Fibroblast of the aortic adventitia (primary cell): ENCODE measurements around the gene DENND4A. TPM values are rescaled to one million over a fixed set of nuclear protein-coding genes. Genes with fewer than 3 reads are reported as not detected.

Experiments used
- DNase-seq: peaks from one replicate; pipeline ENCODE4 v3.0.0-alpha.2; 2010; ENCODE audit warnings: low read depth
- H3K4me3 ChIP-seq: 2 replicates; pipeline ENCODE4 v1.5.1; 2011; ENCODE audit warnings: low read depth, mild to moderate bottlenecking, control low read depth, low read length, moderate library complexity
- total RNA-seq: library from RNA; depleted of rRNA; stranded (reverse); fragments of >200 nt; gene quantifications from 2 replicates; pipeline ENCODE4 v1.2.3, GENCODE V29; 2012; ENCODE audit warnings: low replicate concordance
- TF ChIP-seq, protein P1 (sequence below): IDR thresholded peaks from 2 replicates; pipeline ENCODE4 v1.5.1; 2011; ENCODE audit warnings: mild to moderate bottlenecking, low read length, control low read depth, inconsistent platforms; ENCODE audit not compliant: insufficient read depth

The DENND4A gene
- total RNA-seq, 1 donor, result 30.3 TPM

DNA sequence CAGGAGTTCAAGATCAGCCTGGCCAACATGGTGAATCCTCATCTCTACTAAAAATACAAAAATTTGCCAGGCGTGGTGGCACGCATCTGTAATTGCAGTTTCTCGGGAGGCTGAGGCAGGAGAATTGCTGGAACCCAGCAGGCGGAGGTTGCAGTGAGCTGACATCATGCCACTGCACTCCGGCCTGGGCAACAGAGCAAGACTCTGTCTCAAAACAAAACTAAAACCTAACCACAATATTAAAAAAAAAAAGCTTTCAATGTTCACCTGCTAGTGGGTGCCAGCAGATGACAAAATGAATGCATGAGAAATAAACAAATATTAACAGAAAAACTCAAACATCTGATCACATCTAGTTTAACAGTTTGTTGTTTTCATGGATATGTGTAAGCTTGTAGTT is 161.3 kb downstream of the DENND4A start:
- no peak for DNase-seq
- no peak overlapping the region for H3K4me3 ChIP-seq
- TF ChIP-seq, protein P1, sequence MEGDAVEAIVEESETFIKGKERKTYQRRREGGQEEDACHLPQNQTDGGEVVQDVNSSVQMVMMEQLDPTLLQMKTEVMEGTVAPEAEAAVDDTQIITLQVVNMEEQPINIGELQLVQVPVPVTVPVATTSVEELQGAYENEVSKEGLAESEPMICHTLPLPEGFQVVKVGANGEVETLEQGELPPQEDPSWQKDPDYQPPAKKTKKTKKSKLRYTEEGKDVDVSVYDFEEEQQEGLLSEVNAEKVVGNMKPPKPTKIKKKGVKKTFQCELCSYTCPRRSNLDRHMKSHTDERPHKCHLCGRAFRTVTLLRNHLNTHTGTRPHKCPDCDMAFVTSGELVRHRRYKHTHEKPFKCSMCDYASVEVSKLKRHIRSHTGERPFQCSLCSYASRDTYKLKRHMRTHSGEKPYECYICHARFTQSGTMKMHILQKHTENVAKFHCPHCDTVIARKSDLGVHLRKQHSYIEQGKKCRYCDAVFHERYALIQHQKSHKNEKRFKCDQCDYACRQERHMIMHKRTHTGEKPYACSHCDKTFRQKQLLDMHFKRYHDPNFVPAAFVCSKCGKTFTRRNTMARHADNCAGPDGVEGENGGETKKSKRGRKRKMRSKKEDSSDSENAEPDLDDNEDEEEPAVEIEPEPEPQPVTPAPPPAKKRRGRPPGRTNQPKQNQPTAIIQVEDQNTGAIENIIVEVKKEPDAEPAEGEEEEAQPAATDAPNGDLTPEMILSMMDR, result no peak

DNA sequence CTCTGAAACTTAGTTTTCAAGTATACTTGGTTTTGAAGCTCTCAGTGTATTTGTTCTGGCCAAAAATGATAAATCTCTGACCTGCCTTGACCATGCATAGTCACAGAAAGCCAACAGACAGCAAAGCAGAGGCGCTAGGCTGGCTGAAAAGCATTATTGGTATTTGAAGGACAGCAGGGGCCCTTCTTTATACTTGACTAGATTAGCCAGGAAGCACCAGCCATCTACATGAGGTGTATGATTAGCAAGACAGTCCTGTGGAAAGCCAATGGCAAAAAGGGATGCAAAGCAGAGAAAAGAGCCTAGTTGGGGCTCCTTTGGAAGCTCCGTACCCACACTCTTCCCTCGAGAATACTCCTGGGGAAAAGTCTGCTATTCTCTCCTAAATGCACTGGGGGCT is 162.5 kb downstream of the DENND4A start:
- TF ChIP-seq, protein P1, result no peak
- no peak for DNase-seq
- no peak overlapping the region for H3K4me3 ChIP-seq

DNA sequence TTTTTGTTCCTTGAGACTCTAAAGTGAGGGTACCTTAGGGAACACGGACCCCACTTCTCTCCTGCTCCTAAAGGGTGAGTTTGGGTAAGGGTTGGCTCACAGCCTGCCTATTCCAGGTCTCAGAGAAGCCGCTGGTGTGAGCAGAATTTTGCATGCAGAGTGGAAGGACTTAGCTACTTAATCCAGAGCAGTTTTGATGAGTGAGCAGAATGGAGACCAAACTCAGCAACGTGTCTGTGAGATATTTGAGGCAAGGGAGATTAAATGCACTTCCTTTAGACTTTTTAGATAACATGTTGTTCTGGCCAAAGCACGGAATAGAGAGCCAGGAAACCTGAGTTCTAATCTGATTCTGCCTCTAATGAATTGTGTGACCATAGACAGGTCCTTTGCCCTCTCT is 165.2 kb downstream of the DENND4A start:
- no peak for DNase-seq
- TF ChIP-seq, protein P1, result no peak
- no peak overlapping the region for H3K4me3 ChIP-seq

DNA sequence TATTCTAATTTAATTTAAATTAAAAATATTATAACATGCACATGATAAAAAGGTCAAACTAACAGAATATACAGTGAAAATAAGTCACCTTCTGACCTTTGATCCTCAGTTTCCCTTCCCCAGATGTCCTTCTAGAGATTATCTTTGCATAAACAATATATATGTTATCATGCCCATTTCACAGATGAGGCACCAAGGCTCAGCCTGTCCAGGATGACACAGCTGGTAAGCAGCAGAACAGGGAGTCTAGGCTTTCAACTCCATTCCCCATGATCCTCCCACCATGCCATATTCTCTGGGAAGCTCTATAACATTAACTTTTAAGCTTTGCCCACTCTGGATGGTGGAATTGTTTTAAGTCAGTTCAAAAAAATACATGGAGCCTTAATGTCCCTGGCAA is 169.0 kb downstream of the DENND4A start:
- no peak overlapping the region for H3K4me3 ChIP-seq
- TF ChIP-seq, protein P1, result no peak
- DNase-seq, result no peak

DNA sequence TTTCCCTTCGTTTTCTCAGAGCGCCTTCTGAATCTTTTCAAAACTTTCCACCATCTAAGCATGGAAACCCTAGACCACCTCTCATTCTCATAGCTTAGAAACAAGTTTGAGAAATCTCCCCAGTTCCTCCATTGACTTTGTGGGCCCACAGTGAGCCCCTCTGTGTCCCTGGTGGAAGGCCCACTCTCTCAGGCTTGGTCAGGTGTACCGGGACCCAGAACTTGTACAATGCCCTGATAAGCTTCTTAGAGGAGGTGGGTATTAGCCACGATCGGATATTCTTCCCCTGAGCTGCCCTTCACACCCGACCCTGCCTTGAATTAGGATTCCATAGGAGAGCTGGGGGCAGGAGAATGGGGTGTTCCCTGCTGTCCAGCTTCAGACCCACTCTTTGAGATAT is 170.5 kb downstream of the DENND4A start, which contains the start of gene SLC24A1:
TSS of gene SLC24A1 (plus strand) at position 301 of the 400 bp plus-strand sequence. CDS start 2,143 bp downstream, outside the sequence.
- TF ChIP-seq, protein P1, result no peak
- no peak within 1 kb of the TSS for H3K4me3 ChIP-seq
- no peak for DNase-seq

DNA sequence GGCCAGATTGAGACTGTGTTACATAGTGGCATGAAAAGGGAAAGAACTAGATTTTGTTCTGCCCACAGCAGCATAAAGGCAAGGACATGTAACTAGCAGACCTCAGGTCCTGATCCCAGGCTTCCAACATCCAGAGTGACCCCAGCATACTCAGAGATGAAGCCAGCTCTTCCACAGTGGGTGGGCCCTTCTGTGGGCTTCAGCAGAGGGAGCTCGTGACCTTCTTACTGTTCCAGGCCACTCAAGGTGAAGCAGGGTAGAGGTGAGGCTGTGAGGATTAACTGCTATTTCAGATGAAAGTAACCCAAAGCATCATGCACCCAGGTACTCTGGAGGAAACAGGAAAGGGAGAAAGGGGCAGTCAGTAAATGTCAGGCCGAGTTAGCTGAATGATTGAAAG is 171.3 kb downstream of the DENND4A start:
- no peak for DNase-seq
- H3K4me3 ChIP-seq, result no peak overlapping the region
- TF ChIP-seq, protein P1, result no peak

DNA sequence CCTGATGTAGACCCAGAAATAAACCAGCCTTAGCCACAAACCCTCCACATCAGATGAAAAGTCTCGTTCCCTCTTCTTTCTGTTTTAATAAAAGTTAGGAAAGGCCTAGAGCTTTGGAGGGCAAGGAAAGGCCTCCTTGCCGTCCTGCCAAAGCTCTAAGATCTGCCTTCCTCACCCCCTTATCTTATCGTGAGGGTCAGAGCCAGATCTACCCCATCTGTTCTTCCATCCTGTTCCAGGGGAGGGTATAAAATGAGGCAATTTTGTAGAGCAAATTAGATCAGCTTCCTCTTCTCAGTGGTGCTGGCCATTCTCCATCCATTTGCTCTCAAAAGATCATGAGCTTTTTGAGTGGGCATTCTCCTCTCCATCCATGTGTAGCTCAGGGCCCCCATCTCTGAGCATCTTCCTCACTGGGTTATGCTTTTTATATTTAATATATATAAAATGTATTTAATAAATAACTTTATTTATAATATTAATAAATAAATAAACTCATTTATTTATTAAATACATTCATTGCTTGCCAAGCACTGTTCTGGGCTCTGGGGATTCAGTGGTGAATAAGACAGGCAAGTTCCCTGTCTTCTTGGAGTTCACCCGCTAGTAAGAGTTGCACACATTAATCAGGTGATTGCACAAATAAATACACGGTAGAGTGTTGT is 172.3 kb downstream of the DENND4A start:
- TF ChIP-seq, protein P1, result no peak
- no peak overlapping the region for H3K4me3 ChIP-seq
- no peak for DNase-seq
